ENCODE data around the gene ZC3H12A.
"Not testable (repeated sequence)": the region's sequence is repeated elsewhere in the genome, so short reads cannot be mapped to it uniquely, and the experiment has no call there.

Gene ZC3H12A

DNA sequence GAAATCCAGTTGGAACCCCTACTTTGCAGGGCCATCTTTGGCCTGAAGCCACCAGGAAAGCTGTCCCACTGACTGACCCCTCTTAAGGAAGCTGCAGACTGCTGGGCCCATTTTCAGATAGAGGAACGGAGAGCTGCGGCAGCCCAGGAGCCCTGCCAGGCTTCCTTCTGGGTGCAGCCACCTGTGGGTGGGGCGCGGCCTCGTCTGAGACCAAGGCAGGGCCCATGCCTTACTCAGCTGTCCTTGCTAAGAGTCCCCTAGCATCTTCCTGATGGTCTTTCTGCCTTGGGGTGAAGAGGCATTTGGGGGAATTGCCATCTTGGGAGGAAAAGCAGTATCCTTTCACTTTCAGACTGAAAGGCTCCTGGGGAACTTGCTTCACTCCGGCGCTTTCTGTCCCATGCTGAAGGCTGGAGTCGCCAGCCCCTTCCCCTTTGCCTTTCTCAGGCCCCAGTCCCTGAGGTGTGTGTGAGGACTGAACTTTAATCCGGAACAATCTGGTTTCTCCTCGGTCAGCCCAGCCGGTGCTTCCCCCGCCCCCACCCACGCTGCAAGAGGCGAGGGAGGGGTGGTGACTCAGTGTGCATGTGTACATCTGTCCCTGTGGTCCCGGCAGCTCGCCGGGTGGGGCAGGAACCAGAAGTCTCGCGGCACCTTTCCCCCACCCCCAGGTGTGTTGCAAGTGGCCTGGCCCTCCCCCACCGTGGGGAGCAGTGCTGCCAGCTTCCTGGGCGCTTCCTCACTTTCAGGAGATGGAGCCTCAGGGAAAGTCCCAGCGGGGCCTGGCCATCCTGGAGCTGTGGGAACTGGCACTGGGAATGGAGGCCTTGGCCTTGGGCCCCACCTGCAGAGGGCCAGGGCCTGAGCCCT is 5.1 kb downstream of the ZC3H12A start:
- FAIRE-seq: no peak

DNA sequence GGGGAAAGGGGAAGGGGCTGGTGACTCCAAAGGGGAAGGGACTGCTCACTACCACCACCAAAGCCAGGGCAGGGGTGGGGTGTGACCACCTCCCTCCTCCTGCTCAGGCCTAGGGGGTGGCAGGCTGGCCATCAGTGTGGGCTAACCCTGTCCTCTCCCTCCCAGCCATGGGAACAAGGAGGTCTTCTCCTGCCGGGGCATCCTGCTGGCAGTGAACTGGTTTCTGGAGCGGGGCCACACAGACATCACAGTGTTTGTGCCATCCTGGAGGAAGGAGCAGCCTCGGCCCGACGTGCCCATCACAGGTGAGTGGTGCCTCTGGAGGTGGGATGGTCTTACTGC is 5.7 kb downstream of the ZC3H12A start:
- no peak for FAIRE-seq

DNA sequence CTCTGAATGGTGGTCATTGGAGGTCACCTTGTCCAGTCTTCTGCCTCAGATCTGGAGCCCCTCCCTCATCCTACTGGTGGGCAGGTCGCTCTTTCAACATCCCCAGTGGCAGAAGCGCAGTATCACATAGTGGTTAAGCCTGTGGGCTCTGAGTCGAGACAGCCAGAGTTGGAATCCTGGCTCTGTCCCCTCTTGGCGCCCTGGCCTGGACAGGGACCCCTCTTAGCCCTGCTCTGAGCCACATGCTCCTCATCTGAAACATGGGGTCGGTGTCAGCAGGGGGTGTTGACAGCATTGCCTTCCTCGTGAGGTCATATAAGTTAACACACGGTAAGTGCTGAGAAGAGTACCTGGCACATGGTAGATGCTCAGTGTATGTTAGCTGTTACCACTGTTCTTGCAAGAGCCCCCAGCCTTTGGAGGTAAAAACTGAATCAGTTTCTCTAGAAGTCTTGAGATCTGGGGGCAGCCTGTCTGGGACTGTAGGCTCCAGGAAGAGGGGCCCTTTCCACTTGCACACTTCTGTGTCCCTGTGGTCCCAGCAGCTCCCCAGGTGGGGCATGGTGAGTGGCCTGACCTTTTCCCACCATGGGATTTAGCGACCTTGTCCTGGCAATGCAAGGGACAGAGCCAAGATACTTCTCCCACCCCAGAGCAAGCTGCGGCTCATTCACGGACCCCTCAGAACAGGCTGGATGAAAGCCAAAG is 6.4 kb downstream of the ZC3H12A start:
- no peak for FAIRE-seq

DNA sequence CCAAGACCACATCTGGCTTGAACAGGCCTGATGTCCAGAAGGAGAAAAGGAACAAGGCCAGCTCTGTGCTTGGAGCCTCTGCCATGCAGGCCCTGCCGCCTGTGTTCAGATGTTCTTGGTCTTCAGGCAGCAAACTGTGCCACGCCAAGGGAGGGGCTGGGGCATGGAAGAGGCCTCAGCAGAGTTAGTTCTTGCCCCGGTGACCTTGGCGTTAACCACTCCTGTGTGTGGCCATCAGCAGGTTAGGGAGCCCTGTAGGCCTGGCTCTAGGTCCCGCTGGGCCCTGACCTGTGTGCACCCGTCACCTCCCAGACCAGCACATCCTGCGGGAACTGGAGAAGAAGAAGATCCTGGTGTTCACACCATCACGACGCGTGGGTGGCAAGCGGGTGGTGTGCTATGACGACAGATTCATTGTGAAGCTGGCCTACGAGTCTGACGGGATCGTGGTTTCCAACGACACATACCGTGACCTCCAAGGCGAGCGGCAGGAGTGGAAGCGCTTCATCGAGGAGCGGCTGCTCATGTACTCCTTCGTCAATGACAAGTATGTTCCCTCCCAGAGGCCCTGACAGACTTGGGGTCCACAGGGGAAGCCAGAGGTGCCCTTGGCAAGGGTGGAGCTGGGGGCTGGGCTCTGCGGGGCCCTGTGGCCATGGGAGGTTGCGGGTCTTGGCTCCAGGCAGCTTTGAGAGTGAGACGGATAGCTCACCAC is 7.1 kb downstream of the ZC3H12A start:
- FAIRE-seq: no peak

DNA sequence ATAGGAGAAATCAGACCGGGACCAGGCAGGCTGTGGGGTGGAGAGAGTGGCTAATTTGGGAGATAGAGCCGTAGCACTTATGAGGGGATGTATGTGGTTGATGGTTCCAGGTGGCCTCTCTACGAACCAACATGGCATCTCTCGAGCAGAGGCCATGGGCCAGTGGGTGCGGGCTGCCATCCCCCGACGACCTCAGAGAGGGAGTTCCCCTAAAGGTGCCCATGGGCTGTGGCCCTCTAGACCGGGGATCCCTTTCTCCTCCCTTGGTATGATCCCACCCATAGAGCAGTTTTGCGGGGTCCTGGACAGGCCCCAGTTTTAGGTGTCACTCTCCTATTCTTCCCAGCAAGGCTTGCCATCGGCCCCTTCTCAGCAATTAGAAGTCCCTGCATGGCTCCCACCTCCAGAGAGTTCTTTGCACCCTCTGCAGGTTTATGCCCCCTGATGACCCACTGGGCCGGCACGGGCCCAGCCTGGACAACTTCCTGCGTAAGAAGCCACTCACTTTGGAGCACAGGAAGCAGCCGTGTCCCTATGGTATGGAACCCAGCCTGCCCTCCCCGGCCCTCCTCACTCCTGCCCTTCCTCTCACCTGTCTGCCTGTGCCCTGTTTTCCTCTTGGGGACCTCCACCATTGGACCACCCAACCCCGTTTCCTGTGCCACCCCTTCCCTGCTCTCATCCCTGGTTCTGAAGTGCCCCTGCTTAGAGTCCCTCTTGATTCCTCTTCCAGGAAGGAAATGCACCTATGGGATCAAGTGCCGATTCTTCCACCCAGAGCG is 7.8 kb downstream of the ZC3H12A start:
- no peak for FAIRE-seq

DNA sequence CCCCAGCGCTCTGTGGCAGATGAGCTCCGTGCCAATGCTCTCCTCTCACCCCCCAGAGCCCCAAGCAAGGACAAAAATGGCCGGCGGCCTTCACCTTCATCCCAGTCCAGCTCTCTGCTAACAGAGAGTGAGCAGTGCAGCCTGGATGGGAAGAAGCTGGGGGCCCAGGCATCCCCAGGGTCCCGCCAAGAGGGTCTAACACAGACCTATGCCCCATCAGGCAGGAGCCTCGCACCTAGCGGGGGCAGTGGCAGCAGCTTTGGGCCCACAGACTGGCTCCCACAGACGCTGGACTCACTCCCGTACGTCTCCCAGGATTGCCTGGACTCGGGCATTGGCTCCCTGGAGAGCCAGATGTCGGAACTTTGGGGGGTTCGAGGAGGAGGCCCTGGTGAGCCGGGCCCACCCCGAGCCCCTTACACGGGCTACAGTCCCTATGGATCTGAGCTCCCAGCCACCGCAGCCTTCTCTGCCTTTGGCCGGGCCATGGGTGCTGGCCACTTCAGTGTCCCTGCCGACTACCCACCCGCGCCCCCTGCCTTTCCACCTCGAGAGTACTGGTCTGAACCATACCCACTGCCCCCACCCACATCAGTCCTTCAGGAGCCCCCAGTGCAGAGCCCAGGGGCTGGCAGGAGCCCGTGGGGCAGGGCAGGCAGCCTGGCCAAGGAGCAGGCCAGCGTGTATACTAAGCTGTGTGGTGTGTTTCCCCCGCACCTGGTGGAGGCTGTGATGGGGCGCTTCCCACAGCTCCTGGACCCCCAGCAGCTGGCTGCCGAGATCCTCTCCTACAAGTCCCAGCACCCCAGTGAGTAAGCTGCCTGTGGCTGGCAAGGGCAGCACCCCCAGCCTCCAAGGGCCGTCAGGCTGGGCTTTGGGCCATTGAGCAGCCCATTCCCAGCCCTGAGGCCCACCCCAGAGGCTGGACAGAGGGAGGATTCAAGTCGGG is 8.7 kb downstream of the ZC3H12A start:
- FAIRE-seq: no peak

DNA sequence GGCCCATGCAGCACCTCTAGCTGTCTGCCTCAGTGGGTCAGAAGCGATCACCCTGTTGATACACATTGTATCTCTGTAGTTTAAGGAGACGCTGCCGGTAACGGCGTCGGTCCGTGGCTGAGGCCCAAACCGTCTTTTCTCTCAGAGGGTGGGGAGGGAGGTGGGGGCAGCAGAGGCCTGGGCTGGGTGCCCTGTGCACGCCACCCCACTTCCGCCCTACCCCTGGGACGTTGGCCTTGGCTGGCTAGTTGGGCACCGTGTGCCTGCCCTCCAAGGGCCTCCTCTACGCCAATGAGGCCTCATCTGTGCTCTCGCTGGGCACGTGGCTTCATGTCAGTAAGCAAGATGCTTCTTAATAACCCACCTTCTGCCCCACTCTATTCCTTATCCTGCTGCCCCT is 9.4 kb downstream of the ZC3H12A start:
- FAIRE-seq: no peak

DNA sequence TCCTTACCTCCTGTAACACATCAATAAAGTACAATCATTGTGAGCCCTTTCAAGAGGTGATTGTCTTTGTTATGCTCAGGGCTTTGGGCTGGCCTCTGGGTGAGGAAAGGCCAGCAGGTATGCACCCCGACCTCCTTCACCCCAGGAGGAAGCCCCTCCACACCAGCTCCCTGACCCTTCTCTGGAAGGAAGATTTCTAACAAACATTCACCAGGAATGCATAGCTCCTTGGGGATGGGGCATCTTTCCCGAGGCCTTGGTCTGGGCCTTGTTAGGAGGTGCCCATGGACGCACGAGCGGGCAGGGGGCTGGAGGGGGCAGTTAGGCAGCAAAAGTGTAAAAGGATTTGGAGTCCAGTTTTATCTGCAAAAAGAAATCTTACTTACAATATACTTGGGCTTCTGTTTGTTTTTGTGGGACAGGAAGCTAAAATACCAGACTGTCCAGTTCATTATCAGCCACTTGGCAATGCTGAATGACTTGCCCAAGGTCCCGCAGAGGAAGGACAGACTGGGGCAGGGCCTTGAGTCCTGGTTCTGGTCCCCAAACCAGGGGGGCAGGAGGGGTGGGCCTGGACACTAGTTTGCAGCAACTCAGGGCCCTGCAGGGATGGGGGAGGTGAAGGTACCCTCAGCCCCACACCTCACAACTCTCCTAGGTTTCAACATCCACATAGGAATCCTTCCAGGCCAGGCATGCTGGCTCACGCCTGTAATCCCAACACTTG is 10.1 kb downstream of the ZC3H12A start:
- FAIRE-seq: no peak

DNA sequence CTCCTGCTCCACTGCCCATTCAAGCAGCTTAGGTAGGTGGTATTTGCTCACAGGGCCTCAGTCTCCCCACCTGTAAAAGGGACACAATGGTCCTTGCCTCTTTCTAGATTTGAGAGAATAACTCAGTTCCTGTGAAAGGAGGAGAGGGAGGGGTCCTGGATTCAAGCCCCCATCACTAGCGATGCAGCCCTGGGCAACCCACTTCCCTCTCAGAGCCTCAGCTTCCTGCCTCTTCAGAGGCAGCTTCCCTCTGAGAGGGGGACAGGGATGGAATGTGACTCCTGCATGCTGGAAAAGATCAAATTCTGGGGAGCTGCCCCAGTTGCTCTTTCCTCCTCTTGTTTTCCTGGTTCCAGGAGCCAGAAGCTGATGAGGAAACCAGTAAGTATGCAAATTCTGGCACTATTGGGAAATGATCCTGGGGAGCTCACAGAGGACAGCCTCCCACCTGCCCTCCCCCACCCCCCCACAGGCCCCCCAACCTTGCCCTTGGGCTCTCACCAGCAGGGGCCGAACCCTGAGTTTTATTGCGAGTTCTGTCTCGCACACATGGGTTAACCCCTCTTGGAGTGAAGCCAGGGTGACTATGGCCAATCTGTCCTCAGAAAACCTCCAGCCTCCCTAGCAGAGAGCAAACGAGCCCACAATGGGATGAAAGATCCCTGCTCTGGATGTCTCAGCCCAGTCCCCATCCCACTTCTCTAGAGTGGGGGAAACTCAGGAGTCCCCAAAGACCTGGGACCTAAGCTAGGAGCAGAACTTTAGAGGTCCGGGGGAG is 11.7 kb downstream of the ZC3H12A start:
- no peak for FAIRE-seq

DNA sequence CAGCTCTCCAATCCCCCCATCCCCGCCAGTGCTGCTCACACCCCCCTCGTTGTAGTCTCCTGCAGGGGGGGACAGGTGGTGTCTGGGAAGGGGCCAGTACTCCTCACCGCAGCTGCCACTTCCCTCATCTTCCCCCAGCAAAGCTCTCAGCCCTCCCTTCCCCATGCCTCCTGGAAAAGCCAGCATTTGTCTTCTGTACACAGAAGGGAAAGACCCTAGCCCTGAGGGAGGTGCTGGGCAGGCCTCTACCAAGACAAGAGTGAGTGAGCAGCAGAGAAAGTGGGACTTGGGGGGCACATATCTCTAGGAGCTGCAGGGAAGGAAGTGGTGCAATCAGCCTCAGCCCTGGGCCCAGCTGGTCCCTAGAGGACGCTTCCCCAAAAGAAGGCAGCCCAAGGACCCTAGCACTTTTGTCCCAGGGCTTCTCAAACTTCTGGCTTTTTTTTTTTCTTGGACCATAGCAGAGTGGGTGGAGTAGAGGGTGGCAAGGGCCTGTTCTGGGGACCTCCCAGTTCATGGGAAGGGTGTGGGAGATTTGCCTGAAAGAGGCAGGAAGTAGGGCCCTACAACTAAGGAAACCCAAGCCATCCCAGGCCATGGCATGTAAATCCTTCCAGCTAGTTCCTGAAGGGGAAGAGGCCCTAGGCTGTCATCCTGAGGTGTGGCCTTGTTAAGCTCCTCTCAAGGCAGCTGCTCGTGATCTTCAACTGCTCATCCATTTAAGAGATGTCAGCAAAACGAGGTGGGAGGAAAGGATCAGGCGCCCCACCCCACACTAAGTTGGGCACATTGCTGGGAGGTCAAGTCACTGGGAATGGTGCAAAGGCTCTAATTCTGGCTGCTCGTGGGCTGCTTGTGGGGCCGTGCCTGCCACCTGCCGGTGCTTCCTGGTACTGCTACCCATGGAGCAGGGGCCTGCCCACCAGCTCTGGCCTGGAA is 12.6 kb downstream of the ZC3H12A start:
- no peak for FAIRE-seq

DNA sequence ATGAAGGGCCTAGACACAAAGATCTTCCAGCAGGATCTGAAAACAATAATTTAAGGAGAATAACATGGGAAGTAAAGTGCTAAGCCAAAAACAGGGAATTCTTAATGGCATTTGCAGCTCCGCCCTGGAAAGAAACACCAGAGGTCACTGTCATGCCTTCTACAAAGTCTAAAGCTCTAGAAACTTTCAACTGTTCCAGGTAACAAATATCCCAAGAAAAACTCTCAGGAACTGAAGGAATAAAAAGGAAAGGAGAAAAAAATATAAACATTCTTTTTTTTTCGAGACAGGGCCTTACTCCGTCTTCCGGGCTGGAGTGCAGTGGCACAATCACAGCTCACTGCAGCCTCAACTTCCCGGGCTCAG is 13.2 kb downstream of the ZC3H12A start:
- FAIRE-seq: no peak

DNA sequence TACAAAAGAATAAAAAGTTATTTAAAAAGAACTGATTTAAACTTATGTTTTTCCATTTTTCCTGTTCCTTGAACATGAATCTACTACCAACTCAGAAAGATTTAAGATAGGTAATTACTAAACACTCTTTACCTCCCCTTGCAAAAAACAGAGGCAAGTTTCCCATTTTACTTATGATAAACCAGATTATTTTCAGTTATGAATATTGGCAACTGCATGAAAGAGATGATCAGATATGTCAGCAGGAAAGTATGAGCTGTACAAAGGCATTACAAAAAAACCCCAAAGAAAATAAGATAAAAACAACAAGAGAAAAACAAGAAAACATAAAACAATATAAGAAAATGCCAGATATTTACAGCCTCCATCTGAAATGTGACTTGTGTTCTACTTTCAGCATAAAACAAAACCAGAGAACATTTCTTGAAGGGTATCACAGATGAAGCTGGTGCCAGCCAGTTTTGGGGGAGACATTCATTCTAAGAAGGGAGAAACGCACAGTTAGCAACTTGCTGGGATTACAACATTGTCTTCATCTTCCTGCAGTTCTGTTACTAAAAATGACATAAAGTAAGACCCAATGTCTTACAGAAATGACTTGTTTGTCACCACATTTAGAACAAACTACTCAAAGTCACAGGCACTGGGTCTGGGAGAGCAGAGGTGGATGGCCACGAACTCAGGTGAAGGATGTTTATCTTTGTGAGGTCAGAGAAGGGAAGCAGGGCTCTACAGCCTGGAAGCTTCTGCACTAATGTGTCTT is 19.1 kb downstream of the ZC3H12A start:
- no peak for FAIRE-seq

DNA sequence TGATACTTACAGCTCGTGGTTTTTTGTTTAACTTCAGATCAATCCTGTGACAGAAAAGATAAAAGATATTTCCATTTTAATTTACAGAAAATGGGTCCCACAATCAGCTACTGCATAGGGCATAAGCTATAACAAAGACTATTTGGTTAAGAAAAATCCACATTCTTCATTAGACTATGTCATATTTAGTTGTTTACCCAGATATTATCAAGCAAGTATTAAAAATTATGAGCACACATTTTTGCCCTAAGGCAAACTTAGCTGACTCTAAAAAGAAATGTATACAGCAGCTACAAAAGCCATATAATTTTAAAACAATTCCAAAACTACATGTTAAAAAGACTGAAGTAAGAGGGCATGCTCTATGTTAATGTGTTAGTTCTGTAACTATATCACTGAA is 21.5 kb downstream of the ZC3H12A start:
- no peak for FAIRE-seq

DNA sequence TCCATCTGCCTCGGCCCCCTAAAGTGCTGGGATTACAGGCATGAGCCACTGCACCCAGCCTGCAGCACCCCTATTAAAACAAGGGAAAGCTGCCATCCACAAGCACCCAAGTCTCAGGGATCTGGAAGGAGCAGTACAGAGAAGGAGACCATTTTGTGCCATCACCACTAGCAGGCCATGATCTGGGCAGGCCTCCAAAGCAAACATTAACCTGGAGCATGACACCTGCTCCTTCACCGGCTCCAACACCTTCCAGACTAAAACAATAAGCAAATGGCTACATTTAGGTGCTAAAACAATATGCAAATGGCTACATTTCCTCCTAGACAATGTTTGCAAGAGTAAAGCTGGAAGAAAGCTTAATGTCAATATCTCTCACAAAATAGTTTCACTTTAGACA is 23.5 kb downstream of the ZC3H12A start:
- no peak for FAIRE-seq

DNA sequence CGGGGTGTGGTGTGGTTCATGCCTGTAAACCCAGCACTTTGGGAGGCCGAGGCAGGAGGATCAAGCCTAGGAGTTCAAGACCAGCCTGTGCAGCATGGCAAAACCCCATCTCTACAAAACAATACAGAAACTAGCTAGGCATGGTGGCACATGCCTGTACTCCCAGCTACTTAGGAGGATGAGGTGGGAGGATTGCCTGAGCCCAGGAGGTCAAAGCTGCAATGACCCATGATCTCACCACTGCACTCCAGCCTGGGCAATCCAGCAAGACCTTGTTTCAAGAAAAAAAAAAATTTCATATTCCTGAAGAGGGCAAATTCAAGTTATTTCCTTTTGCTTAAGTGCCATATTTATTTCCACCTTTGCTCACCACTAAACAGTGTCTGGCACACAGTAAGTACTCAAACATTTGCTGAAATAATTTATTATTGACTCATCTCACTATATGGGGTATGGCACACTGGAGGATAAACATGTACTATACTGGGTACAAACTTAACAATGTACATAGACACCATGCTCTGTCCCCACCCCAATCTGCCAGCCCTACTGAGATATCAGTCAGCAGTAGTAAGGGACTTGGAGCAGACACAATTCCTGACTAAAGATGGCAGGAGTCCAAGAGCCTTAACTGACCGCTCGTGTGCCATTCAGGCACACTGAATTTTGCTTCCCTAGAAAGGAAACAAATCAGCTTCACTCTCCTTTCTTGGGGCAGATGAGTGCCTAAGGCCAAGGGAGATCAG is 24.7 kb downstream of the ZC3H12A start:
- no peak for FAIRE-seq

DNA sequence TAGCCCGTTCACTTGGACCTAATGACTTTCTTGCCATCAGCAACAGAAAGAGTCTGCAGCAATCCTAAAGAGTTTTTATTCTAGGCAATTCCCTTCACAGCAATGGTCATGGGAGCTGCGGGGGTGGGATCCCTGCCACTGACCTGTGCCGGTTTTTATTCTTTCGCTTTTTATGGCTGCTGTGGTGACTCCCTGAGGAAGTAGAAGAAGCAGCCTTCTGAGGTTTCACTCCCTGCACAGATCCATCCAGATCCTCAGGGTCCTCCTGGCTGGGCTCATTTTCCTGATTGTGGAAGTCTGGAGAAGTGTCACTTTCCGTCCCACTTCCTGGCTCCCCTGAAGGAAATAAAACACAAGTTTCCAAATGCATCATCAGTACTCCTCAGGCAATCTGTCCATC is 27.3 kb downstream of the ZC3H12A start:
- no peak for FAIRE-seq

DNA sequence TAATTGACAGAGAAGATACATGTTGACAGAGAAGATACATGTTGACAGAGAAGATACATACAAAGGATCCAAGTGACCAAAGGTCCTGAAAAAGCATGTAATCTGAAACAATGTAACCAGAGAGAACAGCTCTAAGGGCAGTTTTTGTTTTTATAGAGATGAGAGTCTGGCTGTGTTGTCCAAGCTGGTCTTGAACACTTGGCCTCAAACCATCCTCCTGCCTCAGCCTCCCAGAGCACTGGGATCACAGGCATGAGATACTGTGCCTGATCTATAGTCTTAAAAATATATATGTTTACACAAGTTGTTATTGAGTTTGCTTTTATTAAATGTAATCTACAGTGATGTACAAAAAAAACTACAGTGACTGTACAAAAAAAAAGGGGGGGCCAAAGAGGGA is 27.7 kb downstream of the ZC3H12A start:
- FAIRE-seq: no peak

DNA sequence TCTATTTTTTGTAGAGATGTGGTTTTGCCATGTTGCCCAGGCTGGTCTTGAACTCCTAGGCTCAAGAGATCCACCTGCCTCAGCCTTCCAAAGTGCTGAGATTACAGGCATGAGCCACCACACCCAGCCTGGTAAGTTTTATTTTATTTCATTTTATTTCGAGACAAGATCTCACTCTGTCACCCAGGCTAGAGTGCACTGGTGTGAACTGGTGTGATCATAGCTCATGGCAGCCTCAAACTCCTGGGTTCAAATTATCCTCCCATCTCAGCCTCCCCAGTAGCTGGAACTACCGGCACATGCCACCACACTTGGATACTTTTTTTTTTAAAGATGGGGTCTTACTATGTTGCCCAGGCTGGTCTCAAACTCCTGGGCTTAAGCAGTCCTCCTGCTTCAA is 28.4 kb downstream of the ZC3H12A start:
- not testable (repeated sequence) for FAIRE-seq

All from colon (tissue), 2 donors.